ENCODE measurements around the gene PSME2. TPM values are rescaled to one million over a fixed set of nuclear protein-coding genes. Genes with fewer than 3 reads are reported as not detected.

PSME2 gene
- total RNA-seq, 1 donor from 2014 or later = 575 TPM

- H3K27ac Mint-ChIP-seq = no peak overlapping the region
- peaks cover 18% of the 10 kb centered on the region for H3K36me3 Mint-ChIP-seq (ENCODE audit: low read depth)
- no peaks in the 10 kb centered on the region for H3K9me3 Mint-ChIP-seq
- no peaks in the 10 kb centered on the region for H3K27me3 Mint-ChIP-seq (ENCODE audit: insufficient read depth)
- intact Hi-C loops (cut with micrococcal nuclease) = no loop called here
- H3K4me3 Mint-ChIP-seq = no peak overlapping the region
- peaks cover 45% of the 10 kb centered on the region for H3K4me1 Mint-ChIP-seq (ENCODE audit: low read depth)
- no peak for DNase-seq (ENCODE audit: low spot score)
Measured at GRCh38 chr14:24133735-24134134, 12.7 kb downstream of the PSME2 start.

DNA sequence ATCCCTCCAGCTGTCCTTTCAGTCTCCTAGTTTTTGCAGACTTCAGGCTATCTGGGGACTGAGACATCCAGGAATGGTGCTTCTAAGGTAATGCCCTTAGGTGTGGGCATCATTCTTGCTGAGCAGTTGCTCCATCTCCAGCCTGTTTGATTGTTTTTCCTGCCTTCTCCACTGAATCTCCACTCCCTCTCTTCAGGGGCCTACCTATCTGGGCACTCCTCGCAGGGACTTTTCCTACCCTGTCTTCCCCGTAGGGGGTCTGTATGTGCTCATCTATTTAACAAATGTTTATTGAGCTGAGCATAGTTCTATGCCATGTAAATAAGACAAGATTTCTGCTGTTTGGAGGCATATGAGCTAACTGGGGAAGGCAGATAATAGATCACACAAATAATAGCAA is 13.4 kb downstream of the PSME2 start:
- no peak for DNase-seq (ENCODE audit: low spot score)
- Mint-ChIP-seq H3K36me3 (ENCODE audit: low read depth) (peaks cover 13% of the 10 kb centered on the region), H3K27ac (peak overlapping the region; percentile 35), H3K9me3 (no peaks in the 10 kb centered on the region), H3K4me3 (no peak overlapping the region), H3K4me1 (ENCODE audit: low read depth) (peaks cover 37% of the 10 kb centered on the region), H3K27me3 (ENCODE audit: insufficient read depth) (no peaks in the 10 kb centered on the region)
- intact Hi-C loops (cut with micrococcal nuclease) = no loop called here

DNA sequence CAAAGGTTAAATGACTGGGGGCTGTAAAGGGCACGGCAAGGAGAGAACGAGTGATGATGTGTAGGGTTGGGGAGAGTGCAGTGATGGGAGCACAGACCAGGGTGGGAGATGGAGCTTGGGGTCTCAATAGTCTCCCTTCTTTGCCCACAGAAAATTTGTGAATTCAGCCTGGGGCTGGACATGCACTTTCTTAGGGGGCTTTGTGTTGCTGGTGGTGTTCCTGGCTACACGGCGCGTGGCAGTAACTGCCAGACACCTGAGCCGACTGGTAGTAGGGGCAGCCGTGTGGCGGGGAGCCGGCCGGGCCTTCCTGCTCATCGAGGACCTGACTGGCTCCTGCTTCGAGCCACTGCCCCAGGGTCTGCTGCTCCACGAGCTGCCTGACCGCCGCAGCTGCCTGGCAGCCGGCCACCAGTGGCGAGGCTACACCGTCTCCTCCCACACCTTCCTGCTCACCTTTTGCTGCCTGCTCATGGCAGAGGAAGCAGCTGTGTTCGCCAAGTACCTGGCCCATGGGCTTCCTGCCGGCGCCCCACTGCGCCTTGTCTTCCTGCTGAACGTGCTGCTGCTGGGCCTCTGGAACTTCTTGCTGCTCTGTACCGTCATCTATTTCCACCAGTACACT is 14.2 kb downstream of the PSME2 start:
- Mint-ChIP-seq H3K9me3 (no peaks in the 10 kb centered on the region), H3K27ac (peak overlapping the region; percentile 35), H3K4me3 (peak overlapping the region; percentile 17), H3K27me3 (ENCODE audit: insufficient read depth) (no peaks in the 10 kb centered on the region), H3K36me3 (ENCODE audit: low read depth) (peaks cover 7% of the 10 kb centered on the region), H3K4me1 (ENCODE audit: low read depth) (peaks cover 32% of the 10 kb centered on the region)
- intact Hi-C loops (cut with micrococcal nuclease) = no loop called here
- no peak for DNase-seq (ENCODE audit: low spot score)

DNA sequence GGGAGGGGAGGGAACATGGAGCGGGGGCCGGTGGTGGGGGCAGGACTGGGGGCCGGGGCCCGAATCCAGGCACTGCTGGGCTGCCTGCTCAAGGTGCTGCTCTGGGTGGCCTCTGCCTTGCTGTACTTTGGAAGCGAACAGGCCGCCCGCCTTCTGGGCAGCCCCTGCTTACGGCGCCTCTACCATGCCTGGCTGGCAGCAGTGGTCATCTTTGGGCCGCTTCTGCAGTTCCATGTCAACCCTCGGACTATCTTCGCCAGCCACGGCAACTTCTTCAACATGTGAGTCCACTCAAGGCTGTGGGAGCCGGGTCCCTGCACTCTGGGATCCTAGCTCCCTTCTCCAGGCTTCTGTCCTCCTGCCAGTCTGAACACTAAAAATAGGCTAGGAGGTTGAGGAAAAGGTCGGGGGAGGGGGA is 14.9 kb downstream of the PSME2 start:
- H3K4me3 Mint-ChIP-seq = no peak overlapping the region

DNA sequence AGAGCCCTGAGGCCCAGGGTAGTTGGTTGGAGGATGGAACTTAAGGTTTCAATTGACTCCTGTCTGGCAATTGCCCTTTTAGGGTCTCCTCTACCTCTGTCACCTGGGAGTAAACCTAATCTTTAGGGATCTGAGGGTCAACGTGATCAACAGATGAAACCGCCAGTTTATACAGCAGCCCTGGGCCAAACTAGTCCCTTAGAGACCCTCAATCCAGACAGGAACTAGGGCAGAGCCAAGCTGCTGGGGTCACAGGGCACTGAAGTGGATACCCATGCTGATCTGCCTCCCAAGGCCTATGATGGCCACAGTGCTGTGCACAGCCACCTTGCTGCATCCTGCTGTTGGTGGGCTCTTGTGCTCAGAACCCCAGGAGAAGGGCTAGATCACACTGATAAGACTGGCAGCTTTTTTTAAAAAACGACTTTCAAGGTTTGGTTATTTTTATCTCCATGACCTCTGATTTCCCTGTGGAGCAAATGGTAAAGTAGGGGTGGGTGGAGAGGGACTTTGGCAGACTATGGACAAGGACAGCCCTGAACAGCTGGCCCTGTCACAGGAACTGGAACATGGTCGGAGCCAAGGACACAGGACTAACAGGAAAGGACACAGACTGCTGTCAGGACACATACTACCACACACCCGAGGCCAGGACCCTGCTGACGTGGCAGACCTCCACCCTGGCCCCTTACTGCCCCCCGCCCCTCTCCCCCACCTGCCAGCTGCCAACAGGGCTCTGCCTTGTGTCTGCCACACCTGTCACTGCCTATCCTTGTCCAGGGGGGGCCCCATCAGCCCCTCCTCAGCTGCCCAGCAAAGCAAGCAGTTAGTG is 15.5 kb downstream of the PSME2 start:
- Mint-ChIP-seq H3K4me3 (no peak overlapping the region), H3K4me1 (ENCODE audit: low read depth) (peaks cover 24% of the 10 kb centered on the region), H3K27me3 (ENCODE audit: insufficient read depth) (no peaks in the 10 kb centered on the region), H3K27ac (no peak overlapping the region), H3K9me3 (no peaks in the 10 kb centered on the region), H3K36me3 (ENCODE audit: low read depth) (peaks cover 3% of the 10 kb centered on the region)
- DNase-seq (ENCODE audit: low spot score) = no peak
- intact Hi-C loops (cut with micrococcal nuclease) = no loop called here

More for the DNA sequence above, 14.9 kb downstream of the PSME2 start:
- Mint-ChIP-seq H3K4me1 (ENCODE audit: low read depth) (peaks cover 26% of the 10 kb centered on the region), H3K36me3 (ENCODE audit: low read depth) (peaks cover 3% of the 10 kb centered on the region), H3K27me3 (ENCODE audit: insufficient read depth) (no peaks in the 10 kb centered on the region), H3K9me3 (no peaks in the 10 kb centered on the region), H3K27ac (no peak overlapping the region)
- intact Hi-C loops (cut with micrococcal nuclease) = no loop called here
- DNase-seq (ENCODE audit: low spot score) = no peak

- peaks cover 3% of the 10 kb centered on the region for H3K36me3 Mint-ChIP-seq (ENCODE audit: low read depth)
- no peak within 1 kb of the TSS for H3K4me3 Mint-ChIP-seq
- H3K4me1 Mint-ChIP-seq (ENCODE audit: low read depth) = peaks cover 20% of the 10 kb centered on the region
- intact Hi-C loops (cut with micrococcal nuclease) = no loop called here
- H3K9me3 Mint-ChIP-seq = no peaks in the 10 kb centered on the region
- H3K27ac Mint-ChIP-seq = no peak within 1 kb of the TSS
- no peak for DNase-seq (ENCODE audit: low spot score)
- H3K27me3 Mint-ChIP-seq (ENCODE audit: insufficient read depth) = no peaks in the 10 kb centered on the region
Measured at GRCh38 chr14:24130380-24130716, 16.1 kb downstream of the PSME2 start, which contains the start of gene FITM1. Gene FITM1 (plus strand): TSS chr14:24130659. CDS start chr14:24131564, 905 bp downstream.

- H3K27me3 Mint-ChIP-seq (ENCODE audit: insufficient read depth) = no peaks in the 10 kb centered on the region
Measured at GRCh38 chr14:24129410-24129998, 16.9 kb downstream of the PSME2 start.

GRCh38 chr14:24127673-24128072 is 18.7 kb downstream of the PSME2 start:
- intact Hi-C loops (cut with micrococcal nuclease) = no loop called here
- H3K27me3 Mint-ChIP-seq (ENCODE audit: insufficient read depth) = no peaks in the 10 kb centered on the region
- H3K9me3 Mint-ChIP-seq = no peaks in the 10 kb centered on the region
- H3K27ac Mint-ChIP-seq = no peak overlapping the region
- H3K4me1 Mint-ChIP-seq (ENCODE audit: low read depth) = peaks cover 11% of the 10 kb centered on the region
- DNase-seq (ENCODE audit: low spot score) = no peak
- H3K36me3 Mint-ChIP-seq (ENCODE audit: low read depth) = peaks cover 22% of the 10 kb centered on the region
- no peak overlapping the region for H3K4me3 Mint-ChIP-seq

More at GRCh38 chr14:24129410-24129998, 16.9 kb downstream of the PSME2 start:
- H3K4me3 Mint-ChIP-seq = no peak overlapping the region
- H3K4me1 Mint-ChIP-seq (ENCODE audit: low read depth) = peaks cover 16% of the 10 kb centered on the region
- peaks cover 5% of the 10 kb centered on the region for H3K36me3 Mint-ChIP-seq (ENCODE audit: low read depth)
- no peak for DNase-seq (ENCODE audit: low spot score)
- H3K27ac Mint-ChIP-seq = no peak overlapping the region
- intact Hi-C loops (cut with micrococcal nuclease) = no loop called here
- no peaks in the 10 kb centered on the region for H3K9me3 Mint-ChIP-seq

GRCh38 chr14:24126939-24127338 is 19.5 kb downstream of the PSME2 start:
- H3K9me3 Mint-ChIP-seq = no peaks in the 10 kb centered on the region
- no peak for DNase-seq (ENCODE audit: low spot score)
- no peak overlapping the region for H3K27ac Mint-ChIP-seq
- peaks cover 24% of the 10 kb centered on the region for H3K36me3 Mint-ChIP-seq (ENCODE audit: low read depth)
- H3K27me3 Mint-ChIP-seq (ENCODE audit: insufficient read depth) = no peaks in the 10 kb centered on the region
- intact Hi-C loops (cut with micrococcal nuclease) = no loop called here
- H3K4me3 Mint-ChIP-seq = no peak overlapping the region
- H3K4me1 Mint-ChIP-seq (ENCODE audit: low read depth) = peaks cover 4% of the 10 kb centered on the region

DNA sequence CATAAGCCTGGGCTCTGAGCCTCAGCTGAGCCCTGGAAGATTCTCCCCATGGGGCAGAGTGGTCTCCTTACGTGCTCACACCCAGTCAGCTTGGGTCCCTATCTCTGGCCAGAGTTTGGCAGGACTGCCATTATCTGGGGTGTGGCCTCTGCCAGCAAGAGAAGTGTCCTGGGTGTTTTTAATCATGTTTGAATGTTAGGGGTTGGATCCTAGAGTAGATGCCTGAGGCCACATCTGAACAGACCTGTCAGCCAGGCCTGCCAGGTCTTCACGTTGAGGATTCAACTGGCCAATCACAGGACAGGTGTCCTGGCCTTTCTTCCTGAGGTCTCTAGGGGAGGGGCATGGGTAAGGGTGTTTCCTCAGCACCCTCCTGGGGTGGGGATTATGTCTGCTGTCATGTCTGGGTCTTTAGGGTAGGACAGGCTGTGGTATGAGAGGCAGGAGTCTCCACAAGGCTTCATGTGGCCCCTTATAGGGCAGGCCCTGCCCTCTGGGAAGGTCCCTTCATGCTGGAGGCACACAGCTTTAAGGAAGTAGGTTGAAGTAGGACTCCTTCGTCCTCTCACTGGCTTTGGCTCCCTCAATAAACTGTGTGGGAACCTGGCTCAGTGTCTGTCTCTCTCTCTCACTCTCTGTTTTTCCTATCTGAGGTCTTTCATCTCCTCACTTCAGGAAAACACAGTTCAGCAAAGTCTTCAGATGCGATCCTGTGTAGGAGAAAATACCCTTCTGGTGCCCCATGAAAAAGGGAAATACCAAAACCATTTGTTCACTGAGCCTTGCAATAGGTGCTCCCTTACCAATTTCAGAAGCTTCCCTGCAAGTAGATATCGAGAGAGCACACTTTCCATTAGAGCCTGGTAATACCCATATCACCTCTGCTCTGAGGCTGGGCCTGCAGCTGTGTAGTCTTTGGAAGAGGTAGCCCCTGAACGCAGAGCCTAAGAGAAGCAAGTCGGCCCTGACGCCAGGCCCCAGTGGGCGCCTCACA is 22.7 kb downstream of the PSME2 start:
- intact Hi-C loops (cut with micrococcal nuclease) = no loop called here
- no peaks in the 10 kb centered on the region for H3K4me1 Mint-ChIP-seq (ENCODE audit: low read depth)
- DNase-seq (ENCODE audit: low spot score) = no peak
- no peaks in the 10 kb centered on the region for H3K27me3 Mint-ChIP-seq (ENCODE audit: insufficient read depth)
- no peak overlapping the region for H3K27ac Mint-ChIP-seq
- H3K9me3 Mint-ChIP-seq = no peaks in the 10 kb centered on the region
- H3K36me3 Mint-ChIP-seq (ENCODE audit: low read depth) = peaks cover 41% of the 10 kb centered on the region
- no peak overlapping the region for H3K4me3 Mint-ChIP-seq

DNA sequence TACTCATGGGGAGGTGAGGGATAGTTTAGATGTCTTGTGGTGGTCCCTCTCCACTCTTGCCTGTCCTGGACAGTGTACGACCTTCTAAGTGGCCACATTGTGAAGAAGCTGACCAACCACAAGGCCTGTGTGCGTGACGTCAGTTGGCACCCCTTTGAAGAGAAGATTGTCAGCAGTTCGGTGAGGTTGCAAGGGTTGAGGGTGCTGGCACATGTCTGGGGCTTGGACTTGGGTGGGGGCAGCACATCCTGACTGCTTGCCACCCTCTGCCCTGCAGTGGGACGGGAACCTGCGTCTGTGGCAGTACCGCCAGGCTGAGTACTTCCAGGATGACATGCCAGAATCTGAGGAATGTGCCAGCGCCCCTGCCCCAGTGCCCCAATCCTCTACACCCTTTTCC is 23.5 kb downstream of the PSME2 start:
- peaks cover 2% of the 10 kb centered on the region for H3K4me1 Mint-ChIP-seq (ENCODE audit: low read depth)
- no peak for DNase-seq (ENCODE audit: low spot score)
- H3K9me3 Mint-ChIP-seq = no peaks in the 10 kb centered on the region
- H3K36me3 Mint-ChIP-seq (ENCODE audit: low read depth) = peaks cover 49% of the 10 kb centered on the region
- H3K27me3 Mint-ChIP-seq (ENCODE audit: insufficient read depth) = no peaks in the 10 kb centered on the region
- H3K4me3 Mint-ChIP-seq = no peak overlapping the region
- H3K27ac Mint-ChIP-seq = no peak overlapping the region
- intact Hi-C loops (cut with micrococcal nuclease) = no loop called here

GRCh38 chr14:24122416-24122815 is 24.0 kb downstream of the PSME2 start:
- Mint-ChIP-seq H3K4me1 (ENCODE audit: low read depth) (peaks cover 7% of the 10 kb centered on the region), H3K4me3 (no peak overlapping the region), H3K27ac (no peak overlapping the region), H3K36me3 (ENCODE audit: low read depth) (peaks cover 53% of the 10 kb centered on the region), H3K27me3 (ENCODE audit: insufficient read depth) (no peaks in the 10 kb centered on the region), H3K9me3 (no peaks in the 10 kb centered on the region)
- intact Hi-C loops (cut with micrococcal nuclease) = no loop called here
- DNase-seq (ENCODE audit: low spot score) = no peak
